SU-DHL-6 (cell line): ENCODE data around the gene CENPC.

Experiments
- H2AFZ ChIP-seq: fragments of 200-600 bp; sonication (generic); 2 replicates; pipeline ENCODE4 v1.6.1; 2014; ENCODE audit warnings: low read depth, mild to moderate bottlenecking, moderate library complexity, mixed read lengths, antibody characterized with exemption, low read length; ENCODE audit not compliant: severe bottlenecking
- H3F3A ChIP-seq: fragments of 200-600 bp; shearing (Covaris generic); 2 replicates; pipeline ENCODE4 v1.6.0; 2016; ENCODE audit warnings: antibody characterized with exemption, mild to moderate bottlenecking; ENCODE audit not compliant: insufficient read depth
- H3K27ac ChIP-seq: fragments of 200-600 bp; sonication (generic); 2 replicates; pipeline ENCODE4 v1.5.1; 2016; ENCODE audit warnings: low read depth, mild to moderate bottlenecking, low read length, moderate library complexity, mixed read lengths
- H3K27me3 ChIP-seq: fragments of 200-600 bp; sonication (generic), shearing (Covaris generic); 2 replicates; pipeline ENCODE4 v1.6.0; 2014; ENCODE audit warnings: mild to moderate bottlenecking, low read length
- H3K36me3 ChIP-seq: fragments of 200-600 bp; sonication (generic); 2 replicates; pipeline ENCODE4 v1.6.1; 2014; ENCODE audit warnings: mild to moderate bottlenecking, low read length, mixed read lengths
- H3K4me2 ChIP-seq: fragments of 300-600, 200-600 bp; shearing (Covaris generic), sonication (generic); 2 replicates; pipeline ENCODE4 v1.6.0; 2014; ENCODE audit warnings: low read length, low read depth, mild to moderate bottlenecking; ENCODE audit not compliant: poor library complexity, severe bottlenecking
- H3K4me3 ChIP-seq: fragments of 200-600 bp; sonication (generic); 2 replicates; pipeline ENCODE4 v1.5.1; 2014; ENCODE audit warnings: antibody characterized with exemption, low read length, mild to moderate bottlenecking, mixed read lengths; ENCODE audit not compliant: insufficient read depth, poor library complexity, severe bottlenecking
- H3K79me2 ChIP-seq: fragments of 200-600 bp; sonication (generic); 2 replicates; pipeline ENCODE4 v1.6.1; 2014; ENCODE audit warnings: mild to moderate bottlenecking, low read length, moderate library complexity; ENCODE audit not compliant: insufficient read depth
- H3K9ac ChIP-seq: fragments of 200-600 bp; sonication (generic); 2 replicates; pipeline ENCODE4 v1.7.0; 2014; ENCODE audit warnings: mild to moderate bottlenecking, low read length
- H3K9me2 ChIP-seq: fragments of 200-600 bp; sonication (generic); replicated peaks from 2 replicates; pipeline ENCODE4 v1.6.1; 2014; ENCODE audit warnings: low read length; ENCODE audit not compliant: insufficient read depth
- H3K9me3 ChIP-seq: fragments of 200-600 bp; sonication (generic); 2 replicates; pipeline ENCODE4 v1.6.1; 2014; ENCODE audit warnings: low read length, mixed read lengths; ENCODE audit not compliant: insufficient read depth
- H4K20me1 ChIP-seq: fragments of 200-600 bp; sonication (generic); 2 replicates; pipeline ENCODE4 v1.6.1; 2014; ENCODE audit warnings: low read depth, mild to moderate bottlenecking, antibody characterized with exemption, low read length, moderate library complexity, mixed read lengths
- EZH2phosphoT487 ChIP-seq: fragments of 200-600 bp; sonication (generic), shearing (Covaris generic); conservative IDR thresholded peaks from 2 replicates; pipeline ENCODE4 v1.6.1; 2018; ENCODE audit warnings: mild to moderate bottlenecking, antibody characterized with exemption, low read length, moderate library complexity, mixed read lengths
- TF ChIP-seq, protein P1 (sequence below): fragments of 200-600 bp; sonication (generic); IDR thresholded peaks from one replicate; pipeline ENCODE4 v1.5.1; 2017; ENCODE audit warnings: antibody characterized with exemption, mild to moderate bottlenecking, low read length, moderate library complexity; ENCODE audit not compliant: insufficient read depth, poor library complexity, severe bottlenecking

CENPC gene

DNA sequence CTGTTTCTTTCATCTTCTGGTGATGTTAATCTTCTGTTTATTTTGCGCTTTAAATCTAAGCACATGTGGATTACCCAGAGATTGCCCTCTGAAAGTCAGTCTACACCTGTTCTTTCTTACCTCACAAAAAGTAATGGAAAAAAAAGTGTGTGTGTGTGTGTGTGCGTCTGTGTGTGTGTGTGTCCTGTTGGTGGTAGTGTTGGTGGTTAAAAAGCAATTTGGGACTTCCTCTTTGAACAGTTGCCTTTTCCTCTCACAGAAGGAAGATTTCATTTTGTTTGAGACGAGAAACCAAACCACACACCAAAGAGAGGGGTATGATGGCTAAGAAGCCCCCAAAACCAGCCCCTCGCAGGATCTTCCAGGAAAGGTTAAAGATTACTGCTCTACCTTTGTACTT is 13.2 kb upstream of the CENPC start, which contains the start of gene STAP1:
Gene STAP1, plus strand, starts transcription at position 235 of the 400 bp plus-strand sequence. Its CDS starts 83 bp downstream, at position 318.
- peaks cover 49% of the 10 kb centered on the region for H3K79me2 ChIP-seq
- H3K27ac ChIP-seq: peak within 1 kb of the TSS; percentile 87
- H3K9ac ChIP-seq: peak within 1 kb of the TSS; percentile 69
- no peaks in the 10 kb centered on the region for H3K9me2 ChIP-seq
- peaks cover 2% of the 10 kb centered on the region; the same call in 1 of the 2 replicates for H3K36me3 ChIP-seq
- peak within 1 kb of the TSS; percentile 73 for H3K4me3 ChIP-seq
- peaks cover 3% of the 10 kb centered on the region; the same call in 1 of the 2 replicates for H3F3A ChIP-seq
- no peak for TF ChIP-seq EZH2phosphoT487
- TF ChIP-seq, protein P1, sequence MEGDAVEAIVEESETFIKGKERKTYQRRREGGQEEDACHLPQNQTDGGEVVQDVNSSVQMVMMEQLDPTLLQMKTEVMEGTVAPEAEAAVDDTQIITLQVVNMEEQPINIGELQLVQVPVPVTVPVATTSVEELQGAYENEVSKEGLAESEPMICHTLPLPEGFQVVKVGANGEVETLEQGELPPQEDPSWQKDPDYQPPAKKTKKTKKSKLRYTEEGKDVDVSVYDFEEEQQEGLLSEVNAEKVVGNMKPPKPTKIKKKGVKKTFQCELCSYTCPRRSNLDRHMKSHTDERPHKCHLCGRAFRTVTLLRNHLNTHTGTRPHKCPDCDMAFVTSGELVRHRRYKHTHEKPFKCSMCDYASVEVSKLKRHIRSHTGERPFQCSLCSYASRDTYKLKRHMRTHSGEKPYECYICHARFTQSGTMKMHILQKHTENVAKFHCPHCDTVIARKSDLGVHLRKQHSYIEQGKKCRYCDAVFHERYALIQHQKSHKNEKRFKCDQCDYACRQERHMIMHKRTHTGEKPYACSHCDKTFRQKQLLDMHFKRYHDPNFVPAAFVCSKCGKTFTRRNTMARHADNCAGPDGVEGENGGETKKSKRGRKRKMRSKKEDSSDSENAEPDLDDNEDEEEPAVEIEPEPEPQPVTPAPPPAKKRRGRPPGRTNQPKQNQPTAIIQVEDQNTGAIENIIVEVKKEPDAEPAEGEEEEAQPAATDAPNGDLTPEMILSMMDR: no peak
- peak within 1 kb of the TSS; percentile 70 for H3K4me2 ChIP-seq
- H3K27me3 ChIP-seq: no peaks in the 10 kb centered on the region
- H2AFZ ChIP-seq: no peak within 1 kb of the TSS
- no peaks in the 10 kb centered on the region for H3K9me3 ChIP-seq
- H4K20me1 ChIP-seq: no peaks in the 10 kb centered on the region

DNA sequence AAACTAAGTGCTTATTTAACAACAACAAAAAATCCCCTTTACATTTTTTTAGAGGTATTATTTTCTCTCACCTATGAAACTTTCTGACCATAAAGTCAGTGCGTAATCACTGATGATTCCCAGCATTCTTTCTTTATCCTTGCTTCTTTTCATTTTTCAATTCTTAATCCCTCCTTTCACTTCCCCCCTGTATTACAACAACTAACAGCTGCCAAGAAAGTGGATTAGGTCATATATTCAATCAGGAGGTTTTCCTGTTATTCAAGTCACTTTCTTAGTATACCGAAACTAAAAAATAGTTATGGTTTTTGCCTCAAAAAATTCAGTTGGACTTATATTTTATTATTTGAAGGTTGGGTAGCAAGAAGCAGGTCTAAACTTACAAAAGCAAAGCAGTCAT is 11.1 kb upstream of the CENPC start:
- Histone ChIP-seq H3K27ac (no peak overlapping the region), H3K9me3 (no peaks in the 10 kb centered on the region), H2AFZ (no peak overlapping the region)

DNA sequence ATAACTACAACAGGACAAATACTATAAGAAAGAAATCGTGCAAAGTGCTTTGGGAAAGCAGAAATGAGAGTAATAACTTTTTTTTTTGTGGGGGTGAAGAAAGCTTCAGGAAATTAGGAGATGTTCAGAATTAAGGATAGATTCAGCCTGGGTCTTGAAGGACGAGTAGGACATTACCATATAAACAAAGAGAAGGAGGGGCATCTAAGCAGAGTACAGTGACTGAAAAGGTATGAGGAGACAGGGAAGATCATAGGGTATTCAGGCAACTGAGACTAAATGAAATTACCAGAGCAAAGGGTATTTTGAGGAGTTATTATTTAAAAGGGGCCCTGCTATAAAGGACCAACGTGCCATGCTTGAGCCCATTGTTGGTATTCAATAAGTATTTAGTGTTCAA is 10.1 kb upstream of the CENPC start:
- TF ChIP-seq, protein P1: no peak
- TF ChIP-seq EZH2phosphoT487: no peak
- Histone ChIP-seq H3K4me3 (no peak overlapping the region), H3K9ac (no peak overlapping the region), H2AFZ (no peak overlapping the region), H3K36me3 (no peaks in the 10 kb centered on the region), H3K4me2 (no peak overlapping the region), H3F3A (peaks cover 13% of the 10 kb centered on the region), H3K9me2 (no peaks in the 10 kb centered on the region), H3K27ac (no peak overlapping the region), H3K79me2 (peaks cover 20% of the 10 kb centered on the region), H3K9me3 (no peaks in the 10 kb centered on the region), H4K20me1 (no peaks in the 10 kb centered on the region), H3K27me3 (no peaks in the 10 kb centered on the region)

More for the DNA sequence above, 11.1 kb upstream of the CENPC start:
- H4K20me1 ChIP-seq: no peaks in the 10 kb centered on the region
- no peaks in the 10 kb centered on the region for H3K36me3 ChIP-seq
- TF ChIP-seq EZH2phosphoT487: no peak
- TF ChIP-seq, protein P1: no peak
- no peak overlapping the region for H3K9ac ChIP-seq
- H3K79me2 ChIP-seq: peaks cover 30% of the 10 kb centered on the region
- no peak overlapping the region for H3K4me3 ChIP-seq
- H3K27me3 ChIP-seq: no peaks in the 10 kb centered on the region
- H3K9me2 ChIP-seq: no peaks in the 10 kb centered on the region
- peaks cover 3% of the 10 kb centered on the region; the same call in 1 of the 2 replicates for H3F3A ChIP-seq
- no peak overlapping the region for H3K4me2 ChIP-seq
